Sciatic nerve (tissue), 2 donors: ENCODE results near the gene TIFAB. TPM values are rescaled to one million over a fixed set of nuclear protein-coding genes. Genes with fewer than 3 reads are reported as not detected.

Experiments
- ATAC-seq: fragments of 200-7000 bp; cut with Tn5 transposase; one replicate; pipeline ENCODE4 v1.9.1; 2020; ENCODE audit warnings: mild to moderate bottlenecking, moderate library complexity
- DNase-seq: peaks from one replicate; pipeline ENCODE4 v3.0.0-alpha.2; 2020; ENCODE audit warnings: low spot score
- intact Hi-C: fragments of 100-400 bp; cut with DNase I; formaldehyde crosslinking; loops from one replicate; pipeline ENCODE4 v1.14.2; 2022
- total RNA-seq: library from RNA; stranded (reverse); fragmentation: NEBNext Ultra II Directional; extraction: Animal tissue kit (Norgen Biotek cat#: 25700); gene quantifications from one replicate; pipeline ENCODE4 v1.2.1, GENCODE V29; 2021
- donor health status: DM: no; HTN: no; CAD: no.
- donor health status: DM: no; HTN: no; CAD: no.

Gene TIFAB
- total RNA-seq, 1 donor from 2014 or later: 0.22 TPM

GRCh38 chr5:135435467-135436330 lies 16.5 kb downstream of the TIFAB start:
- intact Hi-C loops: no loop called here
- DNase-seq (no peak), ATAC-seq (no peak)

GRCh38 chr5:135434591-135435466 lies 17.3 kb downstream of the TIFAB start:
- no peak for ATAC-seq
- DNase-seq: no peak
- intact Hi-C loops: no loop called here

- intact Hi-C loops: no loop called here
- no peak for ATAC-seq
- DNase-seq: no peak
These were observed 18.3 kb downstream of the TIFAB start for GRCh38 chr5:135433681-135434426.

- ATAC-seq (no peak), DNase-seq (no peak)
- intact Hi-C loops: no loop called here
These were observed 20.0 kb downstream of the TIFAB start for GRCh38 chr5:135432113-135432512.

GRCh38 chr5:135430135-135430437 lies 22.1 kb downstream of the TIFAB start:
- intact Hi-C loops: no loop called here
- peak; percentile 60 for DNase-seq
- ATAC-seq: peak; percentile 13

- ATAC-seq (peak; percentile 85), DNase-seq (peak; percentile 72)
- intact Hi-C loops: no loop called here
These were observed 22.6 kb downstream of the TIFAB start for GRCh38 chr5:135429301-135430134.

GRCh38 chr5:135428586-135428985 lies 23.6 kb downstream of the TIFAB start:
- no peak for DNase-seq
- no peak for ATAC-seq
- intact Hi-C loops: no loop called here

- intact Hi-C loops: no loop called here
These were observed 25.8 kb downstream of the TIFAB start for GRCh38 chr5:135426102-135427082.

GRCh38 chr5:135425641-135426040 lies 26.5 kb downstream of the TIFAB start:
- ATAC-seq (no peak), DNase-seq (no peak)
- intact Hi-C loops: no loop called here

More at GRCh38 chr5:135426102-135427082, 25.8 kb downstream of the TIFAB start:
- DNase-seq (no peak), ATAC-seq (no peak)

GRCh38 chr5:135423846-135424168 lies 28.3 kb downstream of the TIFAB start:
- DNase-seq: no peak
- no peak for ATAC-seq
- intact Hi-C loops: no loop called here

- intact Hi-C loops: no loop called here
- no peak for DNase-seq
- ATAC-seq: no peak
These were observed 28.9 kb downstream of the TIFAB start for GRCh38 chr5:135423146-135423845.

- DNase-seq (no peak), ATAC-seq (no peak)
- intact Hi-C loops: no loop called here
These were observed 29.7 kb downstream of the TIFAB start for GRCh38 chr5:135422419-135422818.

- no peak for ATAC-seq
- DNase-seq: no peak
- intact Hi-C loops: no loop called here
These were observed 35.1 kb downstream of the TIFAB start for GRCh38 chr5:135417083-135417482.

- intact Hi-C loops: no loop called here
- DNase-seq: no peak
- ATAC-seq: no peak
These were observed 47.1 kb downstream of the TIFAB start for GRCh38 chr5:135405082-135405481.

GRCh38 chr5:135402031-135402430 lies 50.1 kb downstream of the TIFAB start:
- no peak for ATAC-seq
- DNase-seq: no peak

GRCh38 chr5:135400866-135401265 lies 51.3 kb downstream of the TIFAB start:
- ATAC-seq (no peak), DNase-seq (no peak)
- intact Hi-C loops: loop anchor here (5.0 kb wide), 1 partner anchor 56 kb away; no protein-coding TSS in a partner anchor

More at GRCh38 chr5:135402031-135402430, 50.1 kb downstream of the TIFAB start:
- intact Hi-C loops: loop anchor here (5.0 kb wide), 1 partner anchor 55 kb away; no protein-coding TSS in a partner anchor
